ENCODE results near the gene UGT1A5.

DNA sequence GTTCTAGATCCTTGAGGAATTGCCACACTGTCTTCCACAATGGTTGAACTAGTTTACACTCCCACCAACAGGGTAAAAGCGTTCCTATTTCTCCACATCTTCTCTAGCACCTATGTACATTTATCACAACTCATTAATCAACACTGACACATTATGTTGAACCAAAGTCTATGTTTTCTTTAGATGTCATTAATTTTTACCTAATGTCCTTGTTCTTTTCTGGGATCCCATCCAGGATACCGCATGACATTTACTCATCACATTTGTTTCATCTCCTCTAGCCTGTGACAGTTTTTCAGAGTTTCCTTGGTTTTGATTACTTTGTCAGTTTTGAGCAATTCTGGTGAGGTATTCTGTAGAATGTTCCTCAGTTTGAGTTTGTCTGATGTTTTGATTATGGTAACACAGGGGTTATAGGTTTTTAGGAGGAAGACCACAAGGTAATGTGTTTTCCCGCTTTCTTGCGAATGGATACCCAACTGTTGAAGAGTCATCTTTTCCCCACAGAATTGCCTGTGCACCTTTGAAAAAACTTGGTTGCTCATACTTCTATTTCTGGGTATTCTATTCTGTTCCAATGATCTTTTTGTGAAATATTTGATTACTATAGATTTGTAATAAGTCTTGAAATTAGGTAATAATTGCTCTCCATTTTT, 44.0 kb upstream of the UGT1A5 start:
- TF ChIP-seq, protein P1, sequence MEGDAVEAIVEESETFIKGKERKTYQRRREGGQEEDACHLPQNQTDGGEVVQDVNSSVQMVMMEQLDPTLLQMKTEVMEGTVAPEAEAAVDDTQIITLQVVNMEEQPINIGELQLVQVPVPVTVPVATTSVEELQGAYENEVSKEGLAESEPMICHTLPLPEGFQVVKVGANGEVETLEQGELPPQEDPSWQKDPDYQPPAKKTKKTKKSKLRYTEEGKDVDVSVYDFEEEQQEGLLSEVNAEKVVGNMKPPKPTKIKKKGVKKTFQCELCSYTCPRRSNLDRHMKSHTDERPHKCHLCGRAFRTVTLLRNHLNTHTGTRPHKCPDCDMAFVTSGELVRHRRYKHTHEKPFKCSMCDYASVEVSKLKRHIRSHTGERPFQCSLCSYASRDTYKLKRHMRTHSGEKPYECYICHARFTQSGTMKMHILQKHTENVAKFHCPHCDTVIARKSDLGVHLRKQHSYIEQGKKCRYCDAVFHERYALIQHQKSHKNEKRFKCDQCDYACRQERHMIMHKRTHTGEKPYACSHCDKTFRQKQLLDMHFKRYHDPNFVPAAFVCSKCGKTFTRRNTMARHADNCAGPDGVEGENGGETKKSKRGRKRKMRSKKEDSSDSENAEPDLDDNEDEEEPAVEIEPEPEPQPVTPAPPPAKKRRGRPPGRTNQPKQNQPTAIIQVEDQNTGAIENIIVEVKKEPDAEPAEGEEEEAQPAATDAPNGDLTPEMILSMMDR (IDR thresholded peaks at IDR 0.05), result no peak
- TF ChIP-seq POLR2AphosphoS5 (IDR thresholded peaks at IDR 0.05), result no peak
